Lower lobe of right lung (tissue), 2 donors: Measurements from ENCODE around the gene USP14. TPM values are rescaled to one million over a fixed set of nuclear protein-coding genes. Genes with fewer than 3 reads are reported as not detected.

ENCODE experiments used
- ATAC-seq, 2 donors: fragments of 200-7000 bp; cut with Tn5 transposase; one replicate each; pipeline ENCODE4 v1.9.1; 2020 to 2022; ENCODE audit warnings: mild to moderate bottlenecking in 2 of 2, moderate library complexity in 2 of 2
- DNase-seq: peaks from one replicate; pipeline ENCODE4 v3.0.0-alpha.2; 2020
- H3K27ac ChIP-seq: fragments of 200-600 bp; one replicate; pipeline ENCODE4 v1.8.0; 2022
- H3K27me3 ChIP-seq: fragments of 200-600 bp; one replicate; pipeline ENCODE4 v1.8.0; 2022; ENCODE audit warnings: low read depth
- H3K36me3 ChIP-seq: fragments of 200-600 bp; one replicate; pipeline ENCODE4 v1.8.0; 2022; ENCODE audit warnings: mild to moderate bottlenecking
- H3K4me1 ChIP-seq: fragments of 200-600 bp; one replicate; pipeline ENCODE4 v1.8.0; 2022
- H3K4me3 ChIP-seq: fragments of 200-600 bp; one replicate; pipeline ENCODE4 v1.8.0; 2022; ENCODE audit warnings: mild to moderate bottlenecking
- H3K9me3 ChIP-seq: fragments of 200-600 bp; one replicate; pipeline ENCODE4 v1.8.0; 2022
- intact Hi-C: fragments of 100-400 bp; cut with DNase I; formaldehyde crosslinking; loops from one replicate; pipeline ENCODE4 v1.11.0; 2022
- total RNA-seq: library from RNA; stranded (reverse); fragmentation: NEBNext Ultra II Directional; extraction: Animal tissue kit (Norgen Biotek cat#: 25700); gene quantifications from one replicate; pipeline ENCODE4 v1.2.1, GENCODE V29; 2021
- TF ChIP-seq, protein P1 (sequence below): fragments of 200-600 bp; IDR thresholded peaks from one replicate; pipeline ENCODE4 v1.8.0; 2022; ENCODE audit warnings: antibody characterized with exemption, mild to moderate bottlenecking
- donor health status: DM: no; HTN: yes; CAD: no; lungs with severe emphysema.

USP14 gene
- total RNA-seq, 1 donor from 2014 or later, result 43.2 TPM

DNA sequence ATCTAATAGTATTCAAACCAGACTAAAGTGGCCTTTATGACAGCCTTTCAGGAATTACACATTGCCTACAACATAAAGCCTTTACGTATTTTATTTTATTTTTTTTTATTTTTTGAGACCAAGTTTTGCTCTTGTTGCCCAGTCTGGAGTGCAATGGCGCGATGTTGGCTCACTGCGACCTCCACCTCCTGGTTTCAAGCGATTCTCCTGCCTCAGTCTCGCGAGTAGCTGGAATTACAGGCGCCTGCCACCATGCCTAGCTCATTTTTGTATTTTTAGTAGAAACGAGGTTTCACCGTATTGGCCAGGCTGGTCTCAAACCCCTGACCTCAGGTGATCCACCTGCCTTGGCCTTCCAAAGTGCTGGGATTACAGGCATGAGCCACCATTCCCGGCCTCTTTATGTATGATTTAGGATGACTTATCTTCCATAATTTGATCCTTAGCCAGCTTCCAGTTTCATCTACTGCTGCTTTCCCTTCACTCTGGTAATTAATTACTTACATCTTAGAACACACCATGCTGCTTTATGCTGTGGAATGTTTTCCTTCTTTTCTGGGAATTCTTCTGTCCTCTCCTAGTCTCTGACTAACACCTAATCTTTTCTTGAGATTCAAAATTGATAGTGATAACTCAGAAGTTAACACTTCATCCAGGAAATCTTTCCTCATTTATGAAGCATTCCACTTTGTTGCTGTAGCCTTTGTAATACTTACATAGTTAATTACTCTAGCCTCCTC is 2.6 kb downstream of the USP14 start:
- no peaks in the 10 kb centered on the region for H3K27me3 ChIP-seq
- TF ChIP-seq, protein P1, sequence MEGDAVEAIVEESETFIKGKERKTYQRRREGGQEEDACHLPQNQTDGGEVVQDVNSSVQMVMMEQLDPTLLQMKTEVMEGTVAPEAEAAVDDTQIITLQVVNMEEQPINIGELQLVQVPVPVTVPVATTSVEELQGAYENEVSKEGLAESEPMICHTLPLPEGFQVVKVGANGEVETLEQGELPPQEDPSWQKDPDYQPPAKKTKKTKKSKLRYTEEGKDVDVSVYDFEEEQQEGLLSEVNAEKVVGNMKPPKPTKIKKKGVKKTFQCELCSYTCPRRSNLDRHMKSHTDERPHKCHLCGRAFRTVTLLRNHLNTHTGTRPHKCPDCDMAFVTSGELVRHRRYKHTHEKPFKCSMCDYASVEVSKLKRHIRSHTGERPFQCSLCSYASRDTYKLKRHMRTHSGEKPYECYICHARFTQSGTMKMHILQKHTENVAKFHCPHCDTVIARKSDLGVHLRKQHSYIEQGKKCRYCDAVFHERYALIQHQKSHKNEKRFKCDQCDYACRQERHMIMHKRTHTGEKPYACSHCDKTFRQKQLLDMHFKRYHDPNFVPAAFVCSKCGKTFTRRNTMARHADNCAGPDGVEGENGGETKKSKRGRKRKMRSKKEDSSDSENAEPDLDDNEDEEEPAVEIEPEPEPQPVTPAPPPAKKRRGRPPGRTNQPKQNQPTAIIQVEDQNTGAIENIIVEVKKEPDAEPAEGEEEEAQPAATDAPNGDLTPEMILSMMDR, result no peak
- peaks cover 31% of the 10 kb centered on the region for H3K36me3 ChIP-seq
- peaks cover 18% of the 10 kb centered on the region for H3K4me1 ChIP-seq
- intact Hi-C loops, result no loop called here
- no peak overlapping the region for H3K4me3 ChIP-seq
- no peak overlapping the region for H3K27ac ChIP-seq
- H3K9me3 ChIP-seq, result no peaks in the 10 kb centered on the region
- ATAC-seq (no peak), DNase-seq (no peak)

DNA sequence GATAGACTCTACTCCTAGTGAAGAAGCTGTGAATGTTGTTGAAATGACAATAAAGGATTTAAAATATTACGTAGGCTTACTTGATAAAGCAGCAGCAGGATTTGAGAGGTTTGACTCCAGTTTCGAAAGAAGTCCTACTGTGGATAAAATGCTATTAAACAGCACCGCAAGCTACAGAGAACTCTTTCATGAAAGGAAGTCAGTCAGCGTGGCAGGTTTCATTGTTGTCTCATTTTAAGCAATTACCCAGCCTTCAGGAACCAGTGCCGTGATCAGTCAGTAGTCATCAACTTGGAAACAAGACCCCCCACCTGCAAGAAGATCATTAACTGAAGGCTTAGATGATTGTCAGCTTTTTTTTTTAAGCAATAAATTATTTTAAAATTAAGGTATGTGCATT is 14.0 kb downstream of the USP14 start:
- Histone ChIP-seq H3K9me3 (no peaks in the 10 kb centered on the region), H3K27ac (no peak overlapping the region), H3K27me3 (no peaks in the 10 kb centered on the region), H3K36me3 (peaks cover 54% of the 10 kb centered on the region), H3K4me1 (no peaks in the 10 kb centered on the region), H3K4me3 (no peak overlapping the region)
- ATAC-seq (no peak), DNase-seq (no peak)
- TF ChIP-seq, protein P1, result no peak
- intact Hi-C loops, result no loop called here

DNA sequence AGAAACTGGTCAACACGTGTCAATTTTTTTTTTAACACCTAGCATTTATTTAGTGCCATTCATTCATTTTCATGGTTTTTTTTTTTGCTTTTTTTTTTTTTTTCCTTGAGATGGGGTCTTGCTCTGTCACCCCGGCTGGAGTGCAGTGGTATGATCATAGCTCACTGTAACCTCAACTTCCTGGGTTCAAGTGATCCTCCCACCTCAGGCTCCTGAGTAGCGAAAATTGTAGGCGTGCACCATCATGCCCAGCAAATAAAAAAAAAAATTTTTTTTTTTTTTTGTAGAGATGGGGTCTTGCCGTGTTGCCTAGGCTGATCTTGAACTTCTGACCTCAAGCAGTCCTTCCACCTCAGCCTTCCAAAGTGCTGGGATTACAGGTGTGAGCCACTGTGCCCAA is 21.1 kb downstream of the USP14 start:
- H3K9me3 ChIP-seq, result no peaks in the 10 kb centered on the region
- intact Hi-C loops, result no loop called here
- H3K36me3 ChIP-seq, result peaks cover 46% of the 10 kb centered on the region
- H3K4me3 ChIP-seq, result no peak overlapping the region
- no peaks in the 10 kb centered on the region for H3K27me3 ChIP-seq
- TF ChIP-seq, protein P1, result no peak
- no peak overlapping the region for H3K27ac ChIP-seq
- H3K4me1 ChIP-seq, result no peaks in the 10 kb centered on the region
- DNase-seq (no peak), ATAC-seq (no peak)

DNA sequence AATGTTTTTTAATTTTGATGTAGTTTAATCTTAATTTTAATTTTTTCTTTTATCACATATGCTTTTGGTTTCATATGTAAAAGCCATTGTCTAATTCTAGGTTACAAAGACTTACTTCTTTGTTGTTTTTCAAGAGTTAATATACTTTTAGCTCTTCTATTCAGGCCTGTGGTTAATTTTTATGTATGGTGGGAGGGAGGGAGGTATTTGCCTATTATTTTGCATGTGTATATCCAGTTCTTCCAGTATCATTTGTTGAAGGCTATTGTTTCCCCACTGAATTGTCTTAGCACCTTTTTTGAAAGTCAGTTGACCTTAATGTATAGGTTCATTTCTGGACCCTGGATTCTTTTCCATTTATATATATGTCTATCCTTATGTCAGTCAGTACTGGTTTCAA is 23.4 kb downstream of the USP14 start:
- Histone ChIP-seq H3K9me3 (no peaks in the 10 kb centered on the region), H3K4me3 (no peak overlapping the region), H3K36me3 (peaks cover 64% of the 10 kb centered on the region), H3K4me1 (no peaks in the 10 kb centered on the region), H3K27me3 (no peaks in the 10 kb centered on the region), H3K27ac (no peak overlapping the region)
- TF ChIP-seq, protein P1, result no peak
- ATAC-seq (no peak), DNase-seq (no peak)
- intact Hi-C loops, result no loop called here

DNA sequence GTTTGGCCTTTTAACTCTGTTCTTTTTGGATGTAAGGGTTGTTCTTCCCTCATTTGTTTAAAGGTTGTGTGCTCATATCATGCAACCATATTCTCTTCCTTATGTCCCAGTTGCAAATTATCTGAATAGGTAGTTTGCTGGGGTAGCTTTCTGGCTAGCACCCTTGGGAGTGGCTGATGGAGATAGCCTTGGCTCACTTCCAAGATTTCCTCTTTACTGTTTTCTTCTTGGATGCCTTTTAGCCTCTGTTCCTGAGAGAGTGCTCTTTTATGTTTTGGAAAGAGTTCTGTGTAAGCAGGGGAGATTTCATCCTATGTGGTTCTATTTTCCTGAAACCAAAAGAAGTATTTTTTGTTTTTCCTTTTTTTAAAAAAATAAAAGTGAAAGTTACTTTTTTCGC is 25.4 kb downstream of the USP14 start:
- no peak for DNase-seq
- no peaks in the 10 kb centered on the region for H3K27me3 ChIP-seq
- H3K4me1 ChIP-seq, result no peaks in the 10 kb centered on the region
- peaks cover 56% of the 10 kb centered on the region for H3K36me3 ChIP-seq
- H3K27ac ChIP-seq, result no peak overlapping the region
- H3K4me3 ChIP-seq, result no peak overlapping the region
- TF ChIP-seq, protein P1, result no peak
- no peak for ATAC-seq
- intact Hi-C loops, result no loop called here
- no peaks in the 10 kb centered on the region for H3K9me3 ChIP-seq
